GM12878 (cell line): Measurements from ENCODE around the gene KASH5. TPM values are rescaled to one million over a fixed set of nuclear protein-coding genes. Genes with fewer than 3 reads are reported as not detected.

ENCODE experiments used
- CEBPZ ChIP-seq: fragments of 150-350 bp; IDR thresholded peaks from 2 replicates; pipeline ENCODE4 v1.6.1; 2016; ENCODE audit warnings: low read depth, low read length
- CHD4 ChIP-seq: fragments of 200-600 bp; sonication (generic); IDR thresholded peaks from 2 replicates; pipeline ENCODE4 v1.6.1; 2016; ENCODE audit warnings: mild to moderate bottlenecking
- HDGF ChIP-seq: fragments of 450-650 bp; IDR thresholded peaks from 2 replicates; pipeline ENCODE4 v1.6.1; 2016; ENCODE audit warnings: antibody characterized with exemption
- MEF2B ChIP-seq: fragments of 450-650 bp; IDR thresholded peaks from 2 replicates; pipeline ENCODE4 v1.6.1; 2018; ENCODE audit warnings: mild to moderate bottlenecking, moderate library complexity; ENCODE audit not compliant: partially characterized antibody, poor library complexity, severe bottlenecking
- MXI1 ChIP-seq: fragments of 150-350 bp; IDR thresholded peaks from 2 replicates; pipeline ENCODE4 v1.6.1; 2011; ENCODE audit warnings: low read depth, mild to moderate bottlenecking, inconsistent platforms, low read length, improper control_type of control experiment
- RELB ChIP-seq: fragments of 450-650 bp; IDR thresholded peaks from 2 replicates; pipeline ENCODE4 v1.6.1; 2017; ENCODE audit warnings: low read depth, mild to moderate bottlenecking, moderate library complexity
- SMAD1 ChIP-seq: fragments of 450-650 bp; IDR thresholded peaks from 2 replicates; pipeline ENCODE4 v1.6.1; 2018; ENCODE audit warnings: mild to moderate bottlenecking, low read depth; ENCODE audit not compliant: partially characterized antibody
- SUZ12 ChIP-seq: fragments of 200-600 bp; sonication (generic); IDR thresholded peaks from one replicate; pipeline ENCODE4 v1.6.1; 2018; ENCODE audit warnings: antibody characterized with exemption, mild to moderate bottlenecking; ENCODE audit not compliant: unreplicated experiment
- polyA plus RNA-seq, 11 experiments: library from polyadenylated mRNA; depleted of rRNA in 4 of 11; unstranded in 6 of 11; stranded (reverse) in 5 of 11; fragments of >200 nt; fragmentation: Nextera tagmentation in 4 of 11; fragmentation: Illumina TruSeq in 1 of 11; extraction: Ambion mirVana in 4 of 11; extraction: Trizol in 1 of 11; gene quantifications; 1 replicate in 1 of 11; 2 replicates in 10 of 11; pipeline versions ENCODE4 v1.2.1 to v1.2.3, GENCODE V29; 2011 to 2016; ENCODE audit warnings: inconsistent platforms in 2 of 11, missing spikeins in 2 of 11, low read depth in 1 of 11
- total RNA-seq, 4 experiments: library from RNA; depleted of rRNA in 3 of 4; stranded (reverse); fragments of >200 nt in 3 of 4; fragmentation: Illumina TruSeq in 1 of 4; extraction: Trizol in 1 of 4; gene quantifications; 2 replicates each; pipeline versions ENCODE4 v1.2.1 to v1.2.3, GENCODE V29; 2013 to 2021
- TF ChIP-seq, protein P1 (sequence below): fragments of 450-650 bp; conservative IDR thresholded peaks from 2 replicates; pipeline ENCODE4 v1.6.1; 2017; ENCODE audit warnings: mild to moderate bottlenecking, moderate library complexity
- TF ChIP-seq, protein P2 (sequence below): IDR thresholded peaks from 2 replicates; pipeline ENCODE4 v1.6.1; 2012; ENCODE audit warnings: low read length, inconsistent platforms
- TF ChIP-seq, protein P3 (sequence below), 3 experiments: IDR thresholded peaks in 2 of 3; conservative IDR thresholded peaks in 1 of 3; 2 replicates each; pipeline ENCODE4 v1.5.1; 2011; ENCODE audit warnings: low read depth in 3 of 3, low read length in 3 of 3, mild to moderate bottlenecking in 3 of 3, control low read depth in 2 of 3, moderate library complexity in 2 of 3, inconsistent platforms in 1 of 3, mixed read lengths in 1 of 3; ENCODE audit not compliant: control insufficient read depth in 2 of 3, insufficient read depth in 1 of 3; ENCODE audit errors: extremely low read depth in 1 of 3
- TF ChIP-seq, protein P4 (sequence below): fragments of 450-650 bp; IDR thresholded peaks from 2 replicates; pipeline ENCODE4 v1.6.1; 2017; ENCODE audit warnings: mild to moderate bottlenecking, moderate library complexity

KASH5 gene
- total and polyA plus RNA-seq, 10 of the 15 experiments (the other 5 are each of a cell fraction or from before 2014, with no cell fraction given) = 0.03 to 0.06 (median 0.05) TPM; not detected in 7

- TF ChIP-seq MXI1 = no peak
- TF ChIP-seq RELB = peak; percentile 95
- TF ChIP-seq, protein P1, sequence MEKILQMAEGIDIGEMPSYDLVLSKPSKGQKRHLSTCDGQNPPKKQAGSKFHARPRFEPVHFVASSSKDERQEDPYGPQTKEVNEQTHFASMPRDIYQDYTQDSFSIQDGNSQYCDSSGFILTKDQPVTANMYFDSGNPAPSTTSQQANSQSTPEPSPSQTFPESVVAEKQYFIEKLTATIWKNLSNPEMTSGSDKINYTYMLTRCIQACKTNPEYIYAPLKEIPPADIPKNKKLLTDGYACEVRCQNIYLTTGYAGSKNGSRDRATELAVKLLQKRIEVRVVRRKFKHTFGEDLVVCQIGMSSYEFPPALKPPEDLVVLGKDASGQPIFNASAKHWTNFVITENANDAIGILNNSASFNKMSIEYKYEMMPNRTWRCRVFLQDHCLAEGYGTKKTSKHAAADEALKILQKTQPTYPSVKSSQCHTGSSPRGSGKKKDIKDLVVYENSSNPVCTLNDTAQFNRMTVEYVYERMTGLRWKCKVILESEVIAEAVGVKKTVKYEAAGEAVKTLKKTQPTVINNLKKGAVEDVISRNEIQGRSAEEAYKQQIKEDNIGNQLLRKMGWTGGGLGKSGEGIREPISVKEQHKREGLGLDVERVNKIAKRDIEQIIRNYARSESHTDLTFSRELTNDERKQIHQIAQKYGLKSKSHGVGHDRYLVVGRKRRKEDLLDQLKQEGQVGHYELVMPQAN = no peak; the same call in 1 of the 2 replicates
- TF ChIP-seq, protein P2, sequence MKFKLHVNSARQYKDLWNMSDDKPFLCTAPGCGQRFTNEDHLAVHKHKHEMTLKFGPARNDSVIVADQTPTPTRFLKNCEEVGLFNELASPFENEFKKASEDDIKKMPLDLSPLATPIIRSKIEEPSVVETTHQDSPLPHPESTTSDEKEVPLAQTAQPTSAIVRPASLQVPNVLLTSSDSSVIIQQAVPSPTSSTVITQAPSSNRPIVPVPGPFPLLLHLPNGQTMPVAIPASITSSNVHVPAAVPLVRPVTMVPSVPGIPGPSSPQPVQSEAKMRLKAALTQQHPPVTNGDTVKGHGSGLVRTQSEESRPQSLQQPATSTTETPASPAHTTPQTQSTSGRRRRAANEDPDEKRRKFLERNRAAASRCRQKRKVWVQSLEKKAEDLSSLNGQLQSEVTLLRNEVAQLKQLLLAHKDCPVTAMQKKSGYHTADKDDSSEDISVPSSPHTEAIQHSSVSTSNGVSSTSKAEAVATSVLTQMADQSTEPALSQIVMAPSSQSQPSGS = no peak; the same call in 1 of the 2 replicates
- no peak for TF ChIP-seq SUZ12
- TF ChIP-seq, protein P3, sequence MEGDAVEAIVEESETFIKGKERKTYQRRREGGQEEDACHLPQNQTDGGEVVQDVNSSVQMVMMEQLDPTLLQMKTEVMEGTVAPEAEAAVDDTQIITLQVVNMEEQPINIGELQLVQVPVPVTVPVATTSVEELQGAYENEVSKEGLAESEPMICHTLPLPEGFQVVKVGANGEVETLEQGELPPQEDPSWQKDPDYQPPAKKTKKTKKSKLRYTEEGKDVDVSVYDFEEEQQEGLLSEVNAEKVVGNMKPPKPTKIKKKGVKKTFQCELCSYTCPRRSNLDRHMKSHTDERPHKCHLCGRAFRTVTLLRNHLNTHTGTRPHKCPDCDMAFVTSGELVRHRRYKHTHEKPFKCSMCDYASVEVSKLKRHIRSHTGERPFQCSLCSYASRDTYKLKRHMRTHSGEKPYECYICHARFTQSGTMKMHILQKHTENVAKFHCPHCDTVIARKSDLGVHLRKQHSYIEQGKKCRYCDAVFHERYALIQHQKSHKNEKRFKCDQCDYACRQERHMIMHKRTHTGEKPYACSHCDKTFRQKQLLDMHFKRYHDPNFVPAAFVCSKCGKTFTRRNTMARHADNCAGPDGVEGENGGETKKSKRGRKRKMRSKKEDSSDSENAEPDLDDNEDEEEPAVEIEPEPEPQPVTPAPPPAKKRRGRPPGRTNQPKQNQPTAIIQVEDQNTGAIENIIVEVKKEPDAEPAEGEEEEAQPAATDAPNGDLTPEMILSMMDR (IDR thresholded peaks at IDR 0.05 in 2 of 3, conservative IDR thresholded peaks at IDR 0.05 in 1 of 3; ENCODE audit: control insufficient read depth in 2 of 3, extremely low read depth in 1 of 3, insufficient read depth in 1 of 3, low read depth in 3 of 3, low read length in 3 of 3) = peak in 1 of 3 experiments; percentile 21; a peak in 1 of 6 replicates
- peak; percentile 93 for TF ChIP-seq HDGF
- TF ChIP-seq, protein P4, sequence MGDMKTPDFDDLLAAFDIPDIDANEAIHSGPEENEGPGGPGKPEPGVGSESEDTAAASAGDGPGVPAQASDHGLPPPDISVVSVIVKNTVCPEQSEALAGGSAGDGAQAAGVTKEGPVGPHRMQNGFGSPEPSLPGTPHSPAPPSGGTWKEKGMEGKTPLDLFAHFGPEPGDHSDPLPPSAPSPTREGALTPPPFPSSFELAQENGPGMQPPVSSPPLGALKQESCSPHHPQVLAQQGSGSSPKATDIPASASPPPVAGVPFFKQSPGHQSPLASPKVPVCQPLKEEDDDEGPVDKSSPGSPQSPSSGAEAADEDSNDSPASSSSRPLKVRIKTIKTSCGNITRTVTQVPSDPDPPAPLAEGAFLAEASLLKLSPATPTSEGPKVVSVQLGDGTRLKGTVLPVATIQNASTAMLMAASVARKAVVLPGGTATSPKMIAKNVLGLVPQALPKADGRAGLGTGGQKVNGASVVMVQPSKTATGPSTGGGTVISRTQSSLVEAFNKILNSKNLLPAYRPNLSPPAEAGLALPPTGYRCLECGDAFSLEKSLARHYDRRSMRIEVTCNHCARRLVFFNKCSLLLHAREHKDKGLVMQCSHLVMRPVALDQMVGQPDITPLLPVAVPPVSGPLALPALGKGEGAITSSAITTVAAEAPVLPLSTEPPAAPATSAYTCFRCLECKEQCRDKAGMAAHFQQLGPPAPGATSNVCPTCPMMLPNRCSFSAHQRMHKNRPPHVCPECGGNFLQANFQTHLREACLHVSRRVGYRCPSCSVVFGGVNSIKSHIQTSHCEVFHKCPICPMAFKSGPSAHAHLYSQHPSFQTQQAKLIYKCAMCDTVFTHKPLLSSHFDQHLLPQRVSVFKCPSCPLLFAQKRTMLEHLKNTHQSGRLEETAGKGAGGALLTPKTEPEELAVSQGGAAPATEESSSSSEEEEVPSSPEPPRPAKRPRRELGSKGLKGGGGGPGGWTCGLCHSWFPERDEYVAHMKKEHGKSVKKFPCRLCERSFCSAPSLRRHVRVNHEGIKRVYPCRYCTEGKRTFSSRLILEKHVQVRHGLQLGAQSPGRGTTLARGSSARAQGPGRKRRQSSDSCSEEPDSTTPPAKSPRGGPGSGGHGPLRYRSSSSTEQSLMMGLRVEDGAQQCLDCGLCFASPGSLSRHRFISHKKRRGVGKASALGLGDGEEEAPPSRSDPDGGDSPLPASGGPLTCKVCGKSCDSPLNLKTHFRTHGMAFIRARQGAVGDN = no peak
- peak; percentile 61 for TF ChIP-seq SMAD1
- no peak for TF ChIP-seq CEBPZ
- TF ChIP-seq CHD4 = no peak
- TF ChIP-seq MEF2B = peak; percentile 100
Measured at GRCh38 chr19:49340069-49340864, 47.8 kb upstream of the KASH5 start (continued).
